ENCODE measurements around the gene DSEL.

The DSEL gene

GRCh38 chr18:67500522-67501205 is 15.9 kb downstream of the DSEL start:
- DNase-seq: no peak

GRCh38 chr18:67496469-67496868 is 20.1 kb downstream of the DSEL start:
- no peak for DNase-seq

GRCh38 chr18:67486534-67486933 is 30.0 kb downstream of the DSEL start:
- DNase-seq: no peak

GRCh38 chr18:67485655-67486054 is 30.9 kb downstream of the DSEL start:
- no peak for DNase-seq

- no peak for DNase-seq
Observed at GRCh38 chr18:67484458-67484857, 32.1 kb downstream of the DSEL start.

GRCh38 chr18:67483952-67484351 is 32.6 kb downstream of the DSEL start:
- no peak for DNase-seq

- DNase-seq: peak; percentile 47
Observed at GRCh38 chr18:67483237-67483636, 33.3 kb downstream of the DSEL start.

GRCh38 chr18:67478249-67478648 is 38.3 kb downstream of the DSEL start:
- no peak for DNase-seq

GRCh38 chr18:67477522-67477921 is 39.0 kb downstream of the DSEL start:
- DNase-seq: no peak

GRCh38 chr18:67476585-67476984 is 39.9 kb downstream of the DSEL start:
- no peak for DNase-seq

GRCh38 chr18:67475673-67476072 is 40.8 kb downstream of the DSEL start:
- no peak for DNase-seq

- DNase-seq: no peak
Observed at GRCh38 chr18:67468038-67468437, 48.5 kb downstream of the DSEL start.

GRCh38 chr18:67467188-67467587 is 49.3 kb downstream of the DSEL start:
- DNase-seq: peak; percentile 28

- no peak for DNase-seq
Observed at GRCh38 chr18:67464499-67464898, 52.0 kb downstream of the DSEL start.

GRCh38 chr18:67463829-67464228 is 52.7 kb downstream of the DSEL start:
- DNase-seq: no peak

GRCh38 chr18:67456711-67457110 is 59.8 kb downstream of the DSEL start:
- DNase-seq: no peak

Data from NCI-H1105 treated with DMSO at 0.1 percent for 48 hours (cell line).